Endometrial microvascular endothelial cells (primary cell): ENCODE data around the gene SPINK1. TPM values are rescaled to one million over a fixed set of nuclear protein-coding genes. Genes with fewer than 3 reads are reported as not detected.
"Not testable (repeated sequence)": the region's sequence is repeated elsewhere in the genome, so short reads cannot be mapped to it uniquely, and the experiment has no call there.

Experiments used
- in situ Hi-C: cut with HindIII; loops from 2 replicates; pipeline ENCODE4 v1.10.0; 2017; ENCODE audit warnings: low sequenced_read_pairs, low pct_unique_long_range_greater_than_20kb; ENCODE audit errors: inconsistent ontology term
- total RNA-seq: library from RNA; depleted of rRNA; stranded (reverse); fragments of >200 nt; gene quantifications from one replicate; pipeline ENCODE4 v1.2.3, GENCODE V29; 2015; ENCODE audit errors: inconsistent ontology term

SPINK1 gene
- total RNA-seq, 1 donor from 2014 or later, result not detected

GRCh38 chr5:147856801-147857200, 25.3 kb upstream of the SPINK1 start:
- in situ Hi-C loops, result no loop called here

DNA sequence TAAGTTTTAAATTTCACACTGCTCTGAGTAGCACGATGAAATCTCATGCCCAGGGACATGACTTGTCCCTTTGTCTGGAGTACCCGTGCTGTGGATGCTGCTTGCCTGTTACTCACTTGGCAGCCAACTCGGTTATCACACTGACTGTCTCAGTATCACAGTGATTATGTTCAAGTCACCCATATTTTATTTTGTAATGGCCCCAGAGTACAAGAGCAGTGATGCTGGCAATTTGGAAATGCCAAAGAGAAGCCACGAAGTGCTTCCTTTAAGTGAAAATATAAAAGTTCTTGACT, 24.3 kb upstream of the SPINK1 start:
- in situ Hi-C loops, result no loop called here

DNA sequence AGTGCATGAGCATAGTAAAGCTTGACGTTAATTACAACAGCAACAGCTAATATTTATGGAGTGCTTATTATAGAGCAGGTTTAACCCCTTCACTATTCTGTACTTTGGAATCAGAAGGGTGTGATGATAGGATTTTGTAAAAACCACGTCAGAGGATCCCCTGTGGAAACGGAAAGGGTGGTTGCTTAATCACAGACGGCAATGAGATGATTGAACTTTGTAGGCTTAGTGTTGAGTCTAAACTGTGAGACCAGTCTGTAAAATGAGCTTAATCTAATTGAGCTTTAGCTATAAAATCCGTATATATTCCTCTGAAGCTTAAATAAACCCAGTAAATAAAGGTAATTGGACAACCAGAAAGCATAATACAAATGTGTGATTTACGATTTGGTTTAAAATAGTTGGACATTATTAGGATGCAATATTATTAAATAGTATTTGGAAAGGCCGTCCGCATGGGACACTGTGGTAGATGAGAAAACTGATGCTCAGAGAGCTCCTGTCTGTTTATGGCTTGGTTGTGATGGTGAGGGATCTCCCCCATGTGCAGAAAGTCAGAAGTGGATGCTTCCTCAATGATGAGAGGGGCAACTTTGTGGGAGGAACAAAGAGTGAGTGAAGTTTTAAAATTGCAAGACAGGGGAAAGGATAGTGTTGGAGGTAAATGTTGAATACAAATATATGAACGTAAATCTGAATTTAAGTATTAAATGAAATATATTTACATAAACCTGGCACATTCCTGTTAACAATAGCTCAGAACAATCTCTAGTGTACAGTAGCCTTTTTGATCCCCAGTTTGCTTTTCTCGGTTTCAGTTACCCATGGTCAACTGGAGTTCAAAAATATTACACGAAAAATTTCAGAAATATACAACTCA, 23.7 kb upstream of the SPINK1 start:
- in situ Hi-C loops, result no loop called here

GRCh38 chr5:147854331-147854730, 22.9 kb upstream of the SPINK1 start:
- in situ Hi-C loops, result no loop called here

GRCh38 chr5:147853372-147853987, 22.0 kb upstream of the SPINK1 start:
- in situ Hi-C loops, result no loop called here

DNA sequence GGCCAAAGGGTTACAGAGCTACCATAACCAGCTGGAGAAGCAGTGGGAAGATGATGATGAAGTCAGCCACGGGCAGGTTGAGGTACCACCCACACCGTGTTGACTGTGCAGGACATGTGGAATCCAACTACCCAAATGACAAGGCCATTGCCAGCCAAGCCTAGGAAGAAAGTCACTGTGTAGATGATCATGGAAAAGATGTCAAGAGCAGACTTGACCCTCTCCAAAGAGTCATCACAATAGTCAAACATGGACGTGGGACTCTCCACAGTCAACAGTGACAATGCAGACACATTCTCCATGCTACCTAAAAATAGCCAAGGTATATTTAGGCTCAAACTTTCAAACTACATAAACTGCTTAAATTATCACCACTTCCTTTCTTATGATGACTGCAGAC, 20.9 kb upstream of the SPINK1 start:
- in situ Hi-C loops, result no loop called here

GRCh38 chr5:147851578-147851977, 20.1 kb upstream of the SPINK1 start:
- in situ Hi-C loops, result no loop called here

GRCh38 chr5:147849226-147849625, 17.8 kb upstream of the SPINK1 start:
- in situ Hi-C loops, result no loop called here

DNA sequence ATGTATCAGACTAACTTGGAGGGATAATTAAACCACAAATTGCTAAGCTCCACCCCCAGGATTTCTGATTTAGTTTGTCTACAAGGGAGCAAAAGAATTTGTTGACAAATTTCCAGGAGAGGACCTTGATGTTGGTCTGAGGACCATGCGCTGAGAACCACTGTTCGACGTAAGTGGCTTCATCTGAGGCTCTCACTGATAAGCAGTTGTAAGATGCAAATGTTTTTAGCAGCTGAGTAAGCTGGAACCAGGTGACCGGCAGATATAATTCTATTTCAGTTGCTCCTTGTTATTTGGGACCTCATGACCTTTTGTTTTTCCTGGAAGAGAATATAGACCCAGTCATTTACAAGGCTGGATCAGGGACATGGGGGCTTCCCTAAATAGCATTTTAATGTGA, 14.1 kb upstream of the SPINK1 start:
- in situ Hi-C loops, result no loop called here

GRCh38 chr5:147844846-147845245, 13.4 kb upstream of the SPINK1 start:
- in situ Hi-C loops, result no loop called here

DNA sequence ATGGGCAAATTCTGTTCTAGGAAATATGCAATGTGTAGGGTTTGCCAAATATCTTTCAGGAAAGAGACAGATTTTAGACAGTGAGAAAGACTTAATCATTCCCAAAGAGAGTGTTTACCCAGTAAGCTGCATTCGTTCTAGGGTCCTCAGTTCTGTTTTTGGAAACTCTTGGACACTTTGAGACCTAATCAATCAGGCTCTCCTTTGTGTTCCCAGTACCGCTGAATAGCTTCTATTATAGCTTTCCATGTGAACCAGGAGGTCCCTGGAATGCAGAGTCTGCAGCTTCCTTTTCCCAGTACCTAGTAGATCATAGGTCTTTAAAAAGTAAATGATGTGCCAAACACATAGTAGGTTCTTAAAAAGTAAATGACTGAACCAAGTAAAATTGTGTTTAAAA, 11.4 kb upstream of the SPINK1 start:
- in situ Hi-C loops, result no loop called here

- in situ Hi-C loops, result no loop called here
Observed at GRCh38 chr5:147836439-147836838, 5.0 kb upstream of the SPINK1 start.

DNA sequence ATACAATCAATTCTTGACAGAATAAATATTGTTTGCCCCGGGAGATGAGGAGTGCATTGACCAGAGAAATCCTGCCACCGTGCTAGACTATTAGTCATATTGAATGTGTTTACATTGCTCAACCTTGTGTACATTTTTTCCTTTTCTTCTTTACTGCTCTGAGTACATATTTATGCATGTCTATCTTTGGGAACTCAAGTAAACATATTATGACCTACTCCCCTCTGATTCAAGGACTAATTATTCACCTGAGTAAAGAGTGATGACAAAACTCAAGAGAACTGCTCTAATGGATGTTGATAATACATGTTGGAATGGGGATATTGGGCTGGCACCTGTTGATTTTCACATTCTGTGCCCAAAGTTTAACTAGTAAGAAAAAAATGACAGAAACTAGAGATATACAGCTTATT, 3.9 kb upstream of the SPINK1 start:
- in situ Hi-C loops, result no loop called here

DNA sequence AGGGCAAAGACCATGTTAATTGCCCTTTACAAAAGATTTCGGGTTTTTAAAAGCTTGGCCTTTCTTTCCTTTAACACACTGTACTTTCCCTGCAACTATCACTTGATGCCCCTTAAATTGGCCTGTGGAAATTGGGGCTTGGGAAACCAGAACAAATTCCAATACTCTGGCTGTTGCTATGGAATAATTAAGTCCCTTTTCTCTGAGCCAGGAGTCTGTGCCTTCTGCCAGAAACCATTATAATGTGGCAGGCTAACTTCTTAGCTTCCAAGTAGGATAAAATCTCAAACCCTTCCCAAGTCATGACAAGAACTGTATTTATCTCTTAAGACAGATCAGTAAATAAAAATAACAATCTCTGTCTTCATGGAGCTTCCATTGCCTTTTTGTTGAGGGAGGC, 1.1 kb upstream of the SPINK1 start:
- in situ Hi-C loops, result no loop called here

GRCh38 chr5:147830035-147830434, 1.4 kb downstream of the SPINK1 start:
- in situ Hi-C loops, result no loop called here

DNA sequence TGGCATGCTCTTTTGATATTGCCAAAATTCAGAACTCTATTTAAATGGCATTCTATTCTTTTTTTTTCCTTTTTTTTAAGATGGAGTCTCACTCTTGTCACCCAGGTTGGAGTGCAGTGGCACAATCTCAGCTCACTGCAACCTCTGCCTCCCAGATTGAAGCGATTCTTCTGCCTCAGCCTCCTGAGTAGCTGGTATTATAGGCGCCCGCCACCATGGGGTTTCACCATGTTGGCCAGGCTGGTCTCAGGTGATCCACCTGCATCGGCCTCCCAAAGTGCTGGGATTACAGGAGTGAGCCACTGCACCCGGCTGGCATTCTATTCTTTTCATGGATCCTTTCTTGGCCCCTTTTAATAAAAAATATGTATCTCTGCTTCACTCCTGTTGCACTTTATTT, 4.5 kb downstream of the SPINK1 start:
- in situ Hi-C loops, result not testable (repeated sequence)

DNA sequence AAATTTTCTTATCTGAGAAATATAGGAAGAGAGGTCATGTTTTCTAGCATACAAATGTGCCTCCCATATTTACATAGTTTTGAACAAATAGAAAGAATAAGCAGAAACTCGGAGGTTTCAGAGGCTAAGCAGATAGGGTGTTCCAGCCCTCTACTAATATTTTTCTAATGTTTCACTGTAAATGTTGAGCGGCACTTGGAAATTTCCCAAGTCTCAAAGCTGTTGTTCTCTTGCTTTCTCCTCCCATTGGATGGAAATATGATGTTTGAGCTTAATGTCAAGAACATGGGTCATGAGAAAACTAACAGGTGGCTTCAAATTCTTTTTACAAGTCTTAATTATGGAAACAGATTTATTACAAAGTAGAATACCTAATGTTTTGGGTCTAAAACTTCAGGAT, 5.1 kb downstream of the SPINK1 start:
- in situ Hi-C loops, result no loop called here

- in situ Hi-C loops, result no loop called here
Observed at GRCh38 chr5:147822686-147823491, 8.6 kb downstream of the SPINK1 start.

DNA sequence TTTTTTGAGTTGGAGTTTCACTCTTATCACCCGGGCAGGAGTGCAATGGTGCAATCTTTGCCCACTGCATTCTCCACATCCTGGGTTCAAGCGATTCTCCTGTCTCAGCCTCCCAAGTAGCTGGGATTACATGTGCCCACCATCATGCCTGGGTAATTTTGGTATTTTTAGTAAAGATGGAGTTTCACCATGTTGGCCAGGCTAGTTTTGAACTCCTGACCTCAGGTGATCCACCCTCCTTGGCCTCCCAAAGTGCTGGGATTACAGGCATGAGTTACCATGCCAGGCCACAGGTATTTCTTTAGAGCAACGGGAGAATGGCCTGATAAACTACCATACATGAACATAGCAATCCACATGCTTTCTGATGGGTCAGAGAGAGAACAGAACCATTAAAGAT, 9.2 kb downstream of the SPINK1 start:
- in situ Hi-C loops, result not testable (repeated sequence)

GRCh38 chr5:147821766-147822165, 9.7 kb downstream of the SPINK1 start:
- in situ Hi-C loops, result no loop called here
